GM12878 (cell line): Measurements from ENCODE around the gene PAX3. TPM values are rescaled to one million over a fixed set of nuclear protein-coding genes. Genes with fewer than 3 reads are reported as not detected.

Experiments
- ATAC-seq: fragments of 200-7000 bp; cut with Tn5 transposase; 3 replicates; pipeline ENCODE4 v1.9.1; 2020; ENCODE audit warnings: mild to moderate bottlenecking, moderate library complexity
- BruUV-seq: library from RNA; stranded (reverse); fragments of 400-500 nt; replicated peaks from 2 replicates; lab custom pipeline; 2021; lab: Mats Ljungman, UMichigan
- CTCF ChIA-PET: fragments of 300-600 bp; sonication (Branson Sonifier 250); formaldehyde crosslinking; extraction: SDS; loops from one replicate; lab custom pipeline; 2021; ENCODE audit warnings: inconsistent platforms; lab: Yijun Ruan, JAX
- POLR2A ChIA-PET: fragments of 350-600 bp; formaldehyde crosslinking; extraction: SDS; loops from one replicate; lab custom pipeline; 2021; ENCODE audit warnings: inconsistent platforms; lab: Charles Lee
- RAD21 ChIA-PET: fragments of 300-600 bp; sonication (Branson Sonifier 250); formaldehyde crosslinking; loops from one replicate; lab custom pipeline; 2023; ENCODE audit warnings: antibody characterized with exemption; ENCODE audit not compliant: unreplicated experiment; lab: Charles Lee
- SMC1A ChIA-PET: fragments of 300-600 bp; sonication (Branson Sonifier 250); formaldehyde crosslinking; loops from one replicate; lab custom pipeline; 2023; ENCODE audit not compliant: unreplicated experiment, uncharacterized antibody; lab: Charles Lee
- DNase-seq: peaks from one replicate; pipeline ENCODE4 v3.0.0-alpha.2; 2011; ENCODE audit warnings: low read depth, low spot score
- FAIRE-seq: peaks from 3 replicates; lab custom pipeline; 2011; peaks lifted over from hg19 to GRCh38; lab: Jason Lieb, UNC
- H2AFZ ChIP-seq: 2 replicates; pipeline ENCODE4 v1.6.0; 2011; ENCODE audit warnings: low read depth, low read length, control low read depth; ENCODE audit not compliant: control insufficient read depth
- H3K27ac ChIP-seq: 2 replicates; pipeline ENCODE4 v1.5.1; 2011; ENCODE audit warnings: control low read depth; ENCODE audit not compliant: control insufficient read depth, insufficient read depth
- H3K27me3 ChIP-seq, 2 experiments: replicated peaks in 1 of 2; 2 replicates each; pipeline versions ENCODE4 v1.6.0 to v1.6.1; 2011; ENCODE audit warnings: low read length in 1 of 2; ENCODE audit not compliant: control insufficient read depth in 2 of 2, insufficient read depth in 2 of 2
- H3K36me3 ChIP-seq, 2 experiments: 2 replicates each; pipeline ENCODE4 v1.5.1; 2011; ENCODE audit warnings: low read length in 1 of 2; ENCODE audit not compliant: control insufficient read depth in 2 of 2, insufficient read depth in 2 of 2
- H3K4me1 ChIP-seq: 2 replicates; pipeline ENCODE4 v1.6.1; 2011; ENCODE audit warnings: mild to moderate bottlenecking, low read length, moderate library complexity, mixed read lengths; ENCODE audit not compliant: control insufficient read depth, insufficient read depth
- H3K4me2 ChIP-seq: 2 replicates; pipeline ENCODE4 v1.6.0; 2011; ENCODE audit warnings: control low read depth; ENCODE audit not compliant: control insufficient read depth, insufficient read depth
- H3K4me3 ChIP-seq: fragments of 200-600 bp; sonication (generic); 2 replicates; pipeline ENCODE4 v1.5.1; 2016
- H3K79me2 ChIP-seq: 2 replicates; pipeline ENCODE4 v1.6.0; 2011; ENCODE audit warnings: low read length; ENCODE audit not compliant: control insufficient read depth, insufficient read depth
- H3K9ac ChIP-seq: 2 replicates; pipeline ENCODE4 v1.8.0; 2011; ENCODE audit warnings: low read length, control low read depth, mixed read lengths; ENCODE audit not compliant: control insufficient read depth, insufficient read depth
- H3K9me3 ChIP-seq: replicated peaks from 3 replicates; pipeline ENCODE4 v1.5.1; 2011; ENCODE audit warnings: mild to moderate bottlenecking, low read length; ENCODE audit not compliant: control insufficient read depth, insufficient read depth
- H4K20me1 ChIP-seq: 2 replicates; pipeline ENCODE4 v1.6.0; 2011; ENCODE audit not compliant: control insufficient read depth, insufficient read depth
- ATF7 ChIP-seq: fragments of 450-650 bp; IDR thresholded peaks from 2 replicates; pipeline ENCODE4 v1.6.1; 2016; ENCODE audit warnings: low read depth, mild to moderate bottlenecking
- NR2C1 ChIP-seq: fragments of 450-650 bp; IDR thresholded peaks from 2 replicates; pipeline ENCODE4 v1.6.1; 2017; ENCODE audit warnings: antibody characterized with exemption, mild to moderate bottlenecking, moderate library complexity
- RUNX3 ChIP-seq: IDR thresholded peaks from 2 replicates; pipeline ENCODE4 v1.6.1; 2012; ENCODE audit warnings: low read length, inconsistent platforms
- WGBS: methylation state at CpG from one replicate; pipeline ENCODE4 v1.1.6; 2016; ENCODE audit warnings: low lambda C conversion rate; ENCODE audit not compliant: insufficient replicate concordance, insufficient coverage; ENCODE audit errors: missing lambda C conversion rate; 5-methylcytosine and 5-hydroxymethylcytosine counted together
- in situ Hi-C: fragments of 300-500 bp; cut with MboI; formaldehyde crosslinking; loops from 9 replicates; pipeline ENCODE4 v1.14.3; 2018; ENCODE audit warnings: mixed read lengths
- intact Hi-C: fragments of 100-400 bp; cut with micrococcal nuclease; formaldehyde crosslinking; loops from one replicate; pipeline ENCODE4 v1.14.2; 2022; ENCODE audit not compliant: unreplicated experiment
- polyA plus RNA-seq, 11 experiments: library from polyadenylated mRNA; depleted of rRNA in 4 of 11; unstranded in 6 of 11; stranded (reverse) in 5 of 11; fragments of >200 nt; fragmentation: Nextera tagmentation in 4 of 11; fragmentation: Illumina TruSeq in 1 of 11; extraction: Ambion mirVana in 4 of 11; extraction: Trizol in 1 of 11; gene quantifications; 1 replicate in 1 of 11; 2 replicates in 10 of 11; pipeline versions ENCODE4 v1.2.1 to v1.2.3, GENCODE V29; 2011 to 2016; ENCODE audit warnings: inconsistent platforms in 2 of 11, missing spikeins in 2 of 11, low read depth in 1 of 11
- total RNA-seq, 4 experiments: library from RNA; depleted of rRNA in 3 of 4; stranded (reverse); fragments of >200 nt in 3 of 4; fragmentation: Illumina TruSeq in 1 of 4; extraction: Trizol in 1 of 4; gene quantifications; 2 replicates each; pipeline versions ENCODE4 v1.2.1 to v1.2.3, GENCODE V29; 2013 to 2021

The PAX3 gene
- total and polyA plus RNA-seq, 10 of the 15 experiments (the other 5 are each of a cell fraction or from before 2014, with no cell fraction given): not detected

- no peaks in the 10 kb centered on the region for H3K79me2 ChIP-seq
- CTCF ChIA-PET: interaction anchor here (0.6 to 7.1 kb wide), 16 partner anchors 17 to 592 kb away, joined by 3 to 164 read pairs (median 4); partner anchors contain the start of gene SGPP2
- H4K20me1 ChIP-seq: no peaks in the 10 kb centered on the region
- TF ChIP-seq RUNX3 (peak; percentile 16; the same call in 1 of the 2 replicates), NR2C1 (no peak), ATF7 (peak; percentile 73)
- no peak overlapping the region for H3K9ac ChIP-seq
- no peaks in the 10 kb centered on the region for H3K36me3 ChIP-seq
- peak overlapping the region; percentile 67 for H2AFZ ChIP-seq
- no peaks in the 10 kb centered on the region for H3K27me3 ChIP-seq
- intact Hi-C loops (no loop called here), in situ Hi-C loops (loop anchor here (5.0 to 25.0 kb wide), 2 partner anchors 107 to 592 kb away; no protein-coding TSS in a partner anchor)
- peak; percentile 11 for ATAC-seq
- no TSS peak for BruUV-seq
- POLR2A ChIA-PET: interaction anchor here (0.6 to 1.7 kb wide), 6 partner anchors 99 to 162 kb away, joined by 3 to 5 read pairs (median 4); no protein-coding TSS in a partner anchor
- no peaks in the 10 kb centered on the region for H3K4me1 ChIP-seq
- SMC1A ChIA-PET: interaction anchor here (0.6 to 6.1 kb wide), 12 partner anchors 16 to 291 kb away, joined by 3 to 116 read pairs (median 6); no protein-coding TSS in a partner anchor
- FAIRE-seq: no peak
- peak overlapping the region; percentile 56; the same call in 1 of the 2 replicates for H3K4me3 ChIP-seq
- WGBS: 46% methylated on average over 37 of the region's 38 CpGs
- DNase-seq: no peak
- H3K4me2 ChIP-seq: peak overlapping the region; percentile 76
- H3K9me3 ChIP-seq: no peaks in the 10 kb centered on the region
- RAD21 ChIA-PET: interaction anchor here (0.5 to 5.9 kb wide), 7 partner anchors 103 to 334 kb away, joined by 3 to 119 read pairs (median 4); partner anchors contain the start of gene SGPP2
- no peak overlapping the region for H3K27ac ChIP-seq
Measured at GRCh38 chr2:222320436-222321395, 21.9 kb upstream of the PAX3 start.
